Uterus (tissue), 2 donors: ENCODE measurements around the gene PIM1.

Source experiments
- CTCF ChIP-seq, 4 experiments: fragments of 200-600 bp in 2 of 4; fragments of 450-650 bp in 2 of 4; sonication (generic) in 2 of 4; IDR thresholded peaks; one replicate each; pipeline ENCODE4 v1.5.1; 2016 to 2019; ENCODE audit warnings: antibody characterized with exemption in 4 of 4, mild to moderate bottlenecking in 2 of 4, moderate library complexity in 1 of 4
- POLR2A ChIP-seq, 2 donors: fragments of 450-650 bp; IDR thresholded peaks; one replicate each; pipeline ENCODE4 v1.6.1; 2016; ENCODE audit warnings: antibody characterized with exemption in 2 of 2, mild to moderate bottlenecking in 1 of 2, moderate library complexity in 1 of 2

- TF ChIP-seq POLR2A (IDR thresholded peaks at IDR 0.05) (no peak), CTCF (IDR thresholded peaks at IDR 0.05) (no peak)
These were observed 41.7 kb upstream of the PIM1 start for GRCh38 chr6:37127961-37128862.
